Smooth muscle cell (in vitro differentiated cells): Measurements from ENCODE around the gene ARPP21. TPM values are rescaled to one million over a fixed set of nuclear protein-coding genes. Genes with fewer than 3 reads are reported as not detected.

ENCODE experiments used
- DNase-seq: peaks from one replicate; lab custom pipeline; 2025; ENCODE audit not compliant: unreplicated experiment; lab: John Stamatoyannopoulos, UW
- H2AFZ ChIP-seq: fragments of 200-600 bp; sonication (generic); 2 replicates; pipeline ENCODE4 v1.6.0; 2016; ENCODE audit warnings: antibody characterized with exemption, low read depth, mild to moderate bottlenecking
- H3F3A ChIP-seq: fragments of 200-600 bp; sonication (generic); 2 replicates; pipeline ENCODE4 v1.6.0; 2017; ENCODE audit warnings: antibody characterized with exemption, low read depth
- H3K27ac ChIP-seq: fragments of 200-600 bp; sonication (generic); 2 replicates; pipeline ENCODE4 v1.5.1; 2016; ENCODE audit warnings: low read depth, mild to moderate bottlenecking
- H3K27me3 ChIP-seq: fragments of 200-600 bp; sonication (generic); 2 replicates; pipeline ENCODE4 v1.6.1; 2016; ENCODE audit warnings: low read depth, mild to moderate bottlenecking
- H3K36me3 ChIP-seq: fragments of 200-600 bp; sonication (generic); 2 replicates; pipeline ENCODE4 v1.5.1; 2016; ENCODE audit warnings: low read depth
- H3K4me1 ChIP-seq: fragments of 200-600 bp; sonication (generic); 2 replicates; pipeline ENCODE4 v1.5.1; 2016; ENCODE audit warnings: low read depth
- H3K4me2 ChIP-seq: fragments of 200-600 bp; sonication (generic); 2 replicates; pipeline ENCODE4 v1.6.0; 2016; ENCODE audit warnings: mild to moderate bottlenecking
- H3K4me3 ChIP-seq: fragments of 200-600 bp; sonication (generic); 2 replicates; pipeline ENCODE4 v1.5.1; 2016; ENCODE audit warnings: mild to moderate bottlenecking
- H3K79me2 ChIP-seq: fragments of 200-600 bp; sonication (generic); 2 replicates; pipeline ENCODE4 v1.6.0; 2016; ENCODE audit warnings: low read depth, mild to moderate bottlenecking
- H3K9ac ChIP-seq: fragments of 200-600 bp; sonication (generic); 2 replicates; pipeline ENCODE4 v1.6.0; 2016; ENCODE audit warnings: low read depth
- H3K9me3 ChIP-seq: fragments of 200-600 bp; sonication (generic); replicated peaks from 2 replicates; pipeline ENCODE4 v1.5.1; 2016; ENCODE audit warnings: low read depth
- H4K20me1 ChIP-seq: fragments of 200-600 bp; sonication (generic); 2 replicates; pipeline ENCODE4 v1.6.0; 2016; ENCODE audit warnings: low read depth
- CTCF ChIP-seq: fragments of 200-600 bp; sonication (generic); IDR thresholded peaks from 2 replicates; pipeline ENCODE4 v1.5.1; 2017; ENCODE audit warnings: borderline replicate concordance, mild to moderate bottlenecking, antibody characterized with exemption; ENCODE audit not compliant: insufficient read depth, poor library complexity, severe bottlenecking
- WGBS: methylation state at CpG from one replicate; pipeline ENCODE4 v1.1.7; 2016; ENCODE audit warnings: low lambda C conversion rate; 5-methylcytosine and 5-hydroxymethylcytosine counted together
- polyA plus RNA-seq: library from polyadenylated mRNA; unstranded; fragments of >200 nt; fragmentation: Nextera tagmentation; extraction: Ambion mirVana; gene quantifications from 2 replicates; pipeline ENCODE4 v1.2.1, GENCODE V29; 2016
- total RNA-seq: library from RNA; depleted of rRNA; stranded (reverse); fragments of >200 nt; gene quantifications from 2 replicates; pipeline ENCODE4 v1.2.3, GENCODE V29; 2014

ARPP21 gene
- total and polyA plus RNA-seq, 2 experiments from 2014 or later = not detected

GRCh38 chr3:35780800-35781199 lies 141.5 kb downstream of the ARPP21 start:
- H3K27me3 ChIP-seq = peaks cover 7% of the 10 kb centered on the region
- no peak for TF ChIP-seq CTCF
- H2AFZ ChIP-seq = no peak overlapping the region
- no peak overlapping the region for H3K4me3 ChIP-seq
- no peak overlapping the region for H3K9ac ChIP-seq
- no peaks in the 10 kb centered on the region for H3K79me2 ChIP-seq
- H3K9me3 ChIP-seq = no peaks in the 10 kb centered on the region
- DNase-seq = no peak
- WGBS = 55% methylated on average over 3 of the region's 3 CpGs
- H3K4me1 ChIP-seq = no peaks in the 10 kb centered on the region
- H4K20me1 ChIP-seq = no peaks in the 10 kb centered on the region
- no peaks in the 10 kb centered on the region for H3K36me3 ChIP-seq
- no peaks in the 10 kb centered on the region for H3F3A ChIP-seq
- no peak overlapping the region for H3K4me2 ChIP-seq
- no peak overlapping the region for H3K27ac ChIP-seq

- TF ChIP-seq CTCF = no peak
- no peaks in the 10 kb centered on the region for H3F3A ChIP-seq
- H4K20me1 ChIP-seq = no peaks in the 10 kb centered on the region
- no peak overlapping the region for H3K4me3 ChIP-seq
- no peak overlapping the region for H2AFZ ChIP-seq
- H3K4me1 ChIP-seq = no peaks in the 10 kb centered on the region
- H3K79me2 ChIP-seq = no peaks in the 10 kb centered on the region
- no peaks in the 10 kb centered on the region for H3K9me3 ChIP-seq
- DNase-seq = no peak
- H3K27me3 ChIP-seq = peaks cover 7% of the 10 kb centered on the region
- no peak overlapping the region for H3K9ac ChIP-seq
- no peak overlapping the region for H3K4me2 ChIP-seq
- H3K36me3 ChIP-seq = no peaks in the 10 kb centered on the region
- no peak overlapping the region for H3K27ac ChIP-seq
These were observed 142.2 kb downstream of the ARPP21 start for GRCh38 chr3:35781558-35781957.

- Histone ChIP-seq H3K36me3 (no peaks in the 10 kb centered on the region), H4K20me1 (no peaks in the 10 kb centered on the region), H3K27ac (no peak overlapping the region), H3K9ac (no peak overlapping the region), H3F3A (no peaks in the 10 kb centered on the region), H3K79me2 (no peaks in the 10 kb centered on the region), H2AFZ (no peak overlapping the region), H3K4me1 (no peaks in the 10 kb centered on the region), H3K4me2 (no peak overlapping the region), H3K9me3 (no peaks in the 10 kb centered on the region), H3K4me3 (no peak overlapping the region), H3K27me3 (peaks cover 7% of the 10 kb centered on the region)
- WGBS = 93% methylated on average over 1 of the region's 1 CpG
- DNase-seq = no peak
- no peak for TF ChIP-seq CTCF
These were observed 143.0 kb downstream of the ARPP21 start for GRCh38 chr3:35782355-35782754.

- H3K4me1 ChIP-seq = no peaks in the 10 kb centered on the region
- no peak overlapping the region for H3K9ac ChIP-seq
- H3K4me3 ChIP-seq = no peak overlapping the region
- TF ChIP-seq CTCF = no peak
- H3K9me3 ChIP-seq = no peaks in the 10 kb centered on the region
- H2AFZ ChIP-seq = no peak overlapping the region
- H3K79me2 ChIP-seq = no peaks in the 10 kb centered on the region
- no peaks in the 10 kb centered on the region for H3F3A ChIP-seq
- no peak for DNase-seq
- peaks cover 3% of the 10 kb centered on the region for H3K27me3 ChIP-seq
- H3K36me3 ChIP-seq = no peaks in the 10 kb centered on the region
- H4K20me1 ChIP-seq = no peaks in the 10 kb centered on the region
- H3K4me2 ChIP-seq = no peak overlapping the region
- WGBS = 93% methylated on average over 1 of the region's 1 CpG
- H3K27ac ChIP-seq = no peak overlapping the region
These were observed 144.8 kb downstream of the ARPP21 start for GRCh38 chr3:35784169-35784568.
